Islet of Langerhans (tissue), 1 donor: ENCODE measurements around the gene SYS1.

Experiments
- FAIRE-seq: peaks from one replicate; lab custom pipeline; 2011; peaks lifted over from hg19 to GRCh38; lab: Jason Lieb, UNC

The SYS1 gene

DNA sequence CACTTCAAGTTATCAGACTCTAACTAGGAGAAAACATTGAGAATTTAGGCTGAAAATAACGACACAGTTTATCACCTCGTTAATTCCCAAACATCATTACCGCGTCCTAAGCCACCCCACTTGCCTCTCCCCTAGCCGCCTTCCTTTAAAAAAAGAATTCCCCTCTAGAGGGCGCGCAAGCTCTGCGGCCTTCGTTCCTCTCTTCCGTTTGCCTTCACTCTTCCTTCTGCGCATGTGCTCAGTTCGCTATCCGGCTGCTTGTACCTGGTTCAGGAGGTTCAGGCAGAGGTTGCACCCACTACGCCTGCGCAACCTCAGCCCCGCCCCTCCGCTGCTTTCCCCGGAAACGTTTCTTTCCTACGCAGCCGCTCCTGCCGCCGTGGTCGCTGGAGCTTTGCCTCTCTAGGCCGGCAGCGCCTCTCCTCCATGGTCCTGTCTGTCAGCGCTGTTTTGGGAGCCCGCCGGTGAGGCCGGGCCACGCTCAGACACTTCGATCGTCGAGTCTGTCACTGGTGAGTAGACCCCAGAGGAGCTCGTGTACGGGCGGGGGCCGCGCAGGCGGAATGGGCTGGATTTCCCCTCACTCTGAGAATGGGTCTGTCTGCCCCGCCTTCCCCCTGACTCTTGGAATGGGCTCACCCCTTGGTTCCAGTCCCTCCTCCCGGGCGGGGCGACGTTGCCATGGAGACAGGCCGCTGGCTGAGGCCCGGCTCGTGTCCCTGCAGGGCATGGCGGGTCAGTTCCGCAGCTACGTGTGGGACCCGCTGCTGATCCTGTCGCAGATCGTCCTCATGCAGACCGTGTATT is at the start of gene SYS1:
SYS1 (plus strand) TSS at position 353 of the 807 bp plus-strand sequence; CDS start at position 729, 376 bp downstream.
- FAIRE-seq: peak; percentile 36

- no peak for FAIRE-seq
These were observed 49.0 kb upstream of the SYS1 start for GRCh38 chr20:45313943-45314342.

GRCh38 chr20:45315672-45316071 is 47.3 kb upstream of the SYS1 start:
- no peak for FAIRE-seq

DNA sequence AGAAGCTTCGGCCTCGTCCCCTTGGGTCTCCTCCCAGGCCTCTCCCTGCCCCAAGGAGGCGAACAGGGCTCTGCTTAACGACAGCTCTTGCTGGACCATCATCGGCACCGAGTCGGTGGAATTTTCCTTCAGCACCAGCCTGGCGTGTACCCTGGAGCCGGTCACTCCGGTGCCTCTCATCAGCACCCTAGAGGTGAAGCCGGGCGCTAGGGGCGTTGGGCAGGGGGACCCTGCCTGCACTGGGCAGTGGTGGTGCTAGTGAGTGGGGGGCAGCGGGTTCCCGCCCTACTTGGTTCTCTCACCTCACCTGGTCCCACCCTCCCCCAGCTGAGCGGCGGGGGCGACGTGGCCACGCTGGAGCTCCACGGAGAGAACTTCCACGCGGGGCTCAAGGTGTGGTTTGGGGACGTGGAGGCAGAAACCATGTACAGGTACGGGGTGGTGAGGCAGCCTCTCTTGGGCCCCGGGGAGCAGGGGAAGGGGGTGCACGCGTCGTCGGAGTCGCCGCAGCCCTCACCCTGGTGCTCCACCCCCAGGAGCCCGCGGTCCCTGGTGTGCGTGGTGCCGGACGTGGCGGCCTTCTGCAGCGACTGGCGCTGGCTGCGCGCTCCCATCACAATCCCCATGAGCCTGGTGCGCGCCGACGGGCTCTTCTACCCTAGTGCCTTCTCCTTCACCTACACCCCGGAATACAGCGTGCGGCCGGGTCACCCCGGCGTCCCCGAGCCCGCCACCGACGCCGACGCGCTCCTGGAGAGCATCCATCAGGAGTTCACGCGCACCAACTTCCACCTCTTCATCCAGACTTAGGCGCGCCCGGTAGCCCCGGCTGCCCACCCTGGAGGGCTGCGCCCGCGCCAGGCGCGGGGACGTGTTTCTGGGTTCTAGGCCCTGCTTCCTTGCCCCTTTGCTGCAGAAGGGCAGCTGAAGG is 46.5 kb upstream of the SYS1 start:
- FAIRE-seq: no peak

DNA sequence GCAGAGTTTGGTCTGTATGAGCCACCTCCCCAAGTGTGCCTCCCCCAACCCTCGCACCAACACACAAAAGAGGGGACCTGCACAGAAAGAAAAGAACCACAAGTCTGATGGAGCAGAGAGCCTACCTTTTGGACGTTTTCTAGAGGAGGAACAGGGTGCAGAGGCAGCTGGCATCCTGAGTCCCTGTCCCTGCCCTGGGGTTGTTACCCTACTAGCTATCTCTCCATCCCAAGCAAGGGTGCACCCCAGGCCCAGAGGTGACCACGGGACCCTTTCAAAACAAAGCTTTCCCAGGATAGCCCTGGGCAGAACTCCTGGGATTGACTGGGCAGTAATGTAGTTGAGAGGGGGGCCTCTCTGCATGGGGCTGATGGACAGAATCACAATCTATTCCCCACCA is 45.1 kb upstream of the SYS1 start:
- no peak for FAIRE-seq

DNA sequence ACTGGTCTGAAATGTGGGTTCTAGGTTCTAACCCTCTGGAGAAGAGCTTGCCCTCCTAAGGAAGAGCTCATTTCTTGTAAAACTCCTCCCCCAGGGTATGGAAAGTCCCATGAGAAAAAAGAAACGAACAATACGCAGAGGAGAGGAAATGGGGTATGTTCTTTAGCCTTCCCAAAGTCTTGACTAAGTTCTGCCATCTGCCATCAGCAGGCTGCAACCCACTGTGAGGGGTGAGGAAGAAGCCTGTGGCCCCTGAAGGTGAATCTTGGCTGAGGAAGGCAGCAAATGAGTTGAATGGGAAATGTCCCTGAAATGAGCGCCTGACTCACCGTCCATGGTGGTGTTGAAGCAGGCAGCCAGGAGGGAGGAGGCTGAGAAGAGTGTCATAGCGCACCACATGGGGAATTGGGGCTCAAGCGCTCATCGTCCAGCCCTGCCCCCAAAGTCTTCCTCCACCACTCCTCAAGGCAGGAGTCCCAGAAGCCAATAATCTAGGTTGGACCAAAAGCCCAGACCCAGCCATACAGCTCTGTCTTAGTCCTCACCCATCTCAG is 44.5 kb upstream of the SYS1 start:
- no peak for FAIRE-seq

DNA sequence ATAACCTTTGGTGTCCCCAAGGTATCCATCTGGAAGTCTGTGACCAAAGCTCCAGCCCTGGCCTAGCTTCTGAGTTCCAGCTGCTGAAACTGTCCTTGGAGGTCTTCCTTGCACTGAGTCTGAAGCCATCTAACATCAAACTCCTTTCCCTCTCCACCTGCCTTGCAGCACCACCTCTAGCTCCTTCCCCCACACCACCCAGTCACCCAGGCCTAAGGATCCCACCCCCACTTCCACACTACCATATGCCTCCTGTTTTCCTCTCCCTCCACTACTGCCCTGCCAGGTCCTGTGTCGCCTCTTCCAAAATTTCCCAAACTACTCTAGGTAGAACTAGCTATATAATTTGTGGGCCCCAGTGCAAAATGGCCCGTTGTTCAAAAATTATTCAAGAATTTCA is 44.0 kb upstream of the SYS1 start:
- no peak for FAIRE-seq

- no peak for FAIRE-seq
These were observed 41.9 kb upstream of the SYS1 start for GRCh38 chr20:45320948-45321595.

GRCh38 chr20:45322952-45323383 is 40.0 kb upstream of the SYS1 start:
- no peak for FAIRE-seq

- FAIRE-seq: no peak
These were observed 39.2 kb upstream of the SYS1 start for GRCh38 chr20:45323731-45324130.

GRCh38 chr20:45325371-45325770 is 37.6 kb upstream of the SYS1 start:
- no peak for FAIRE-seq

DNA sequence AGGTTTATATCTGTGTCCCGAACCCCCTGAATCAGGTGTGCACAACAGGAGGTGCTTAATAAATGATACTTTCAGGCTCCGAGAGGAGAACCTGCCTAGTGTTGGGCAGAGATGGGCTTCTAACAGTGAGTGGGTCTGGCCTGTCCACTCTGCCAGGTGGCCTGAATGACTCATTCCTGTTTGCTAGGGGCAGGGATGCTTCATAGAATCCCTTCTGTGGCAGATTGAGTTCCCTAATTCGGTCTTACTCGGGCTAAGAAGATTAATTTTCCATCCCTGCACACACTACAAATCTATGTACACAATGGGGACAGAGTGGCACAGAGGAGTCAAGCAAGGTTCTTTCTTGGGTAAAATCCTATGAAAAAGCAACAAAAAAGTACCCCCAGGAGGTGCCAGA is 34.5 kb upstream of the SYS1 start:
- FAIRE-seq: no peak

GRCh38 chr20:45329497-45330319 is 33.2 kb upstream of the SYS1 start:
- FAIRE-seq: no peak

DNA sequence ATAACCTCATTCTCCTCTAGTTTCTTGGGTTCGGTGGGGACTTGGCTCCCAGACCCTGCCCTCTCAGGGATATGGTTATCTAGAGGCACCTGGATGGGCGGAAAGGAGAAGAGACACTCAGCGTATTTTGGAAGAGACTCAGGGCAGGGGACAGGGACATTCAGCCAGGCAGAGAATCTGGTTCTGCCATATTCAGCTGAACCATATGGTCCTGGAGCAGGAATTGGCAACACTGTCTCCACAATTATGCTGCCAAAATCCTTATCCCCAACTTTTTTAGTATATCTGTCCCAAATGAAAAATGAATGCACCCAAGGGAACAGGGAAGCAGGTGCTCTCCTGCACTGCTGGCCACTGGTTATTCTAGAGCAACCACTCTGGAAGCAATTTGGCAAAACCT is 32.5 kb upstream of the SYS1 start:
- FAIRE-seq: no peak

DNA sequence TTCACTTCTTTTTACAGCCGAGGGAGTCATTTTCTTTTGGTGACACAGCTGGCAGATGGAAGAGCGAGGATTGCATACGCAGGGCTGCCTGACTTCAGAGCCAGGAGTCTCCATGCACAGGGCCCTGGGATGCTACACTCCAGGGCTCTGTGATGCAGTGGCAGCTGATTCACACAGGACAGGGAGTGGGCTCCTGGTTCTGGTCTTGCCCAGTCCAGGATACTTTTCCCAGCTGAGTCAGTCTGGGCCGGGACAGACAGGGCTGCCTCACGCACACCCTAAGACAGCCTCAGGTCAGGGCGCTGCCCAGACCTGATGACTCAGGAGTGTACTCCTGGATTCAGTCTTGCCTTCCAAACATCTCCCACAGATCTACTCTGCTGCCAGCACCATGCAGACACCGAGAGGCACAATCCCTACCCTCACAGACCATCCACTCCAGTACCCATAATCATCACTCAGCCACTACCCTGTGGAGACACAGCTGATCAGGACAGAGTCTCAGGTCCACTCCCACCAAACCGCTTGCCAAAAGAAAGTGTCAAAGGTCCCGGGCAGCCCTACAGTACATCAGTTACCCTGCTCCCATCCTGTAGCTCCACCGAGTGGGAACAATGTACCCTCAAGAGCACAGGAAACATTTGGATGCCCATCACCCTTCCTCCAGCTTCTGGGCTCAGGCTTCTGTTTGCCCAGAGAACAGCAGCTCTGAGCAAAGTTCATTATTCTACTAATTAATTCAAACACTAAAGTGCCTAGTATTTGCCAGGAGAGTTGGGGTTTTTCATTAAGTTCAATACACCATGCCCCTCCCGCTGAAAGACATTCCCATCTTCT is 26.2 kb upstream of the SYS1 start:
- no peak for FAIRE-seq

- no peak for FAIRE-seq
These were observed 25.4 kb upstream of the SYS1 start for GRCh38 chr20:45337367-45338120.

DNA sequence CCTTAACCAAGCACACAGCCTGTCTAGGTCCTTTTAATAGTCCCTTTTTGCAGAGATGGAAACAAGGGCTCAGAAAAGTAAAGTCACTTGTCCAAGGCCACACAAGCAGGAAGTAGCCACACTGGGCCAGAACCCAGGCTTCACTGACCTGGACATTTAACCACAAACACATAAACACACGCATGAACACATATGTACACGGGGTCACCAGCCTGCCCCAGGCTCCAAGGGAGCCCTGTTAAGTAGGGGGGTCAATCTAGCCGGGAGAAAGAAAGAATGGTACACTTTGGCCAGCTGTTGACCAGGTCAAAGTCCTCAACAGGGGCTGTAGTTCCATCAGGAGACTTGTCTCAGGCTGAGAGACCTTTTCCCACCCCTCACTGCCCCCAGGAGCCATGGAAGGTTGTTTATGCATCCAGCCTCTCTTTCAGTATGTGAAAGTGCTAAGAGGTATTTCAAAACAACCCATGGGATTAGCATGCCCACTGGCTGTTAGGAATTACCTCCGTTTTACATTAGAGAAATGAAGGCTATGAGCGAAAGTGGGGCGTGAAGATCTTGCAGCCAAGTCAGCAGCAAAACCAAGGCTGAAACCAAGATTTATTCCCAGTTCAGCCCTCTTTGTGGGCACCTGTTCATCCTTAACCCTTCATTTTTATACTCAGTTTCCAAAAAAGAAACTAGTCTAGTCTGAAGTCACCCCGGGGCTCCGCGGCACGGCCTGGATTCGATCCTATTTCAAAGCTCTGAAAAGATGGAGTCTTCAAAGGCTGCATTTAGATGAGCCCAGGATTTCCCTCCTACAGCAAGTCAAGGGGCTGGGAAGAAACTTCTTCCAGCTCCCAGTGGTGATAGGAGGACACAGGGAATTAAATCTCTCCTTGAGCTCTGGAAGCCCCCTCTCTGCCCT is 24.6 kb upstream of the SYS1 start:
- no peak for FAIRE-seq

DNA sequence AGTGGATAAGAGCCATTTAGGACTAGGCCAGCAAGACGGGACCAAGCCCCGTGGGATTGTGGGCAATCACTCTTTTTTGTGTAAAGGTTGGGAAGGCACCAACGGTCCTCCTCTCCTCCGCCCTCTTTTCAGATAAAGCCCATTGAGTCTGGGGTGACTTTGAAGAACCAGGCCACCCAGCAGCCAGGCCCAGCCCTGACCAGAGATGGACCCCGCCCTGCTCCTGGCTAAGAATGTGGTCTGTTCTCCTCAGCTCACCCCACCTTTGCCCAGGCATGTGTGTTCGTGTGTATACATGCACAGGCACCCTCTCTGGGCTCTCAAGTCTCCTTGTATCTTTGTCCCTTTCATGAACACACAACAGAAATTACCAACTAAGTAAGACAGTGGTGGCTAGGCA is 23.9 kb upstream of the SYS1 start:
- FAIRE-seq: no peak

- FAIRE-seq: no peak
These were observed 23.2 kb upstream of the SYS1 start for GRCh38 chr20:45339799-45340198.
